ENCODE results near the gene ACKR2. TPM values are rescaled to one million over a fixed set of nuclear protein-coding genes. Genes with fewer than 3 reads are reported as not detected.

Gene ACKR2
- total and polyA plus RNA-seq, 2 donors (not counting 3 experiments of a cell fraction or from before 2014, with no cell fraction given) = 0.01 TPM; not detected in 1

DNA sequence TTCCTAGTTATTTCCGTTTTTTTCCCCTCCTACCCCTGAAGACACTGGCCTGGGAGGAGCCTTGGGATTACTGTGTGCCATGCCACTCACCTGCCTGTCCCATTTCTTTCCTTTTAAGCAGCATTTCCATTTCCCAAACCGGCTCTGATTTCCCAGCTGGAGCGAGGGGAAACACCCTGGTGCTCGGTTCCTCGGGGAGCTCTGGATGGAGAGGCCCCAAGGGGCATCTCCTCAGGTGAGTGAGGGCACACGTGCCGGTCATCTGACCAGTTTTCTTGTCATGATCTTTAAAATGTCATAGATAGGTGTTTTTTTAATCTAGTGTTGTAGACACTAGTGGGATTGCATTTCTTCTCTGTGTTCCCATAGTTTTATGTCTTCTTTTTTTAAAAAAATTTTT, 99.4 kb downstream of the ACKR2 start:
- H3K4me2 ChIP-seq (ENCODE audit: insufficient read depth, low read length) = no peak overlapping the region
- DNase-seq (ENCODE audit: low read depth, low spot score) (no peak), FAIRE-seq (no peak)
- TF ChIP-seq, protein P1, sequence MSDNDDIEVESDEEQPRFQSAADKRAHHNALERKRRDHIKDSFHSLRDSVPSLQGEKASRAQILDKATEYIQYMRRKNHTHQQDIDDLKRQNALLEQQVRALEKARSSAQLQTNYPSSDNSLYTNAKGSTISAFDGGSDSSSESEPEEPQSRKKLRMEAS (IDR thresholded peaks at IDR 0.05; ENCODE audit: insufficient read depth, insufficient read length) = no peak
- no peak for TF ChIP-seq EZH2 (IDR thresholded peaks at IDR 0.05; ENCODE audit: borderline replicate concordance, low read depth, low read length, severe bottlenecking)
- TF ChIP-seq MYC (IDR thresholded peaks at IDR 0.05; ENCODE audit: low read depth, low read length) = no peak
- no peak for TF ChIP-seq FOS (IDR thresholded peaks at IDR 0.05; ENCODE audit: borderline replicate concordance, insufficient read depth, low read length)
- TF ChIP-seq, protein P2, sequence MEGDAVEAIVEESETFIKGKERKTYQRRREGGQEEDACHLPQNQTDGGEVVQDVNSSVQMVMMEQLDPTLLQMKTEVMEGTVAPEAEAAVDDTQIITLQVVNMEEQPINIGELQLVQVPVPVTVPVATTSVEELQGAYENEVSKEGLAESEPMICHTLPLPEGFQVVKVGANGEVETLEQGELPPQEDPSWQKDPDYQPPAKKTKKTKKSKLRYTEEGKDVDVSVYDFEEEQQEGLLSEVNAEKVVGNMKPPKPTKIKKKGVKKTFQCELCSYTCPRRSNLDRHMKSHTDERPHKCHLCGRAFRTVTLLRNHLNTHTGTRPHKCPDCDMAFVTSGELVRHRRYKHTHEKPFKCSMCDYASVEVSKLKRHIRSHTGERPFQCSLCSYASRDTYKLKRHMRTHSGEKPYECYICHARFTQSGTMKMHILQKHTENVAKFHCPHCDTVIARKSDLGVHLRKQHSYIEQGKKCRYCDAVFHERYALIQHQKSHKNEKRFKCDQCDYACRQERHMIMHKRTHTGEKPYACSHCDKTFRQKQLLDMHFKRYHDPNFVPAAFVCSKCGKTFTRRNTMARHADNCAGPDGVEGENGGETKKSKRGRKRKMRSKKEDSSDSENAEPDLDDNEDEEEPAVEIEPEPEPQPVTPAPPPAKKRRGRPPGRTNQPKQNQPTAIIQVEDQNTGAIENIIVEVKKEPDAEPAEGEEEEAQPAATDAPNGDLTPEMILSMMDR (IDR thresholded peaks at IDR 0.05; ENCODE audit: extremely low read depth in 1 of 2, insufficient read depth in 1 of 2, low read depth in 1 of 2, low read length in 2 of 2) = no peak
- TF ChIP-seq GATA2 (IDR thresholded peaks at IDR 0.05; ENCODE audit: insufficient read depth, insufficient read length, low read depth, low read length) = no peak
- no peak for TF ChIP-seq POLR2A (IDR thresholded peaks at IDR 0.05; ENCODE audit: low read depth, low read length)
- no peak for TF ChIP-seq POLR2AphosphoS5 (IDR thresholded peaks at IDR 0.05; ENCODE audit: insufficient read depth, low read depth, low read length)
- TF ChIP-seq JUN (IDR thresholded peaks at IDR 0.05; ENCODE audit: borderline replicate concordance, insufficient read depth, insufficient read length, low read depth) = no peak
- ChIA-PET CTCF (no interaction called here), POLR2A (no interaction called here)
- H3K9me3 ChIP-seq (replicated peaks; ENCODE audit: control insufficient read depth, insufficient read depth, low read length) = no peaks in the 10 kb centered on the region
- no peak overlapping the region for H2AFZ ChIP-seq (ENCODE audit: low read depth, low read length)
- H3K4me1 ChIP-seq (ENCODE audit: control insufficient read depth, extremely low read depth, insufficient read depth, low read length) = no peaks in the 10 kb centered on the region
- H3K9me1 ChIP-seq (replicated peaks; ENCODE audit: control insufficient read depth, extremely low read depth, insufficient read depth, low read length) = no peaks in the 10 kb centered on the region
- H3K27ac ChIP-seq (ENCODE audit: insufficient read depth, low read depth, low read length) = no peak overlapping the region
- dilution Hi-C loops (cut with MboI; ENCODE audit: extremely low pct_ligation_motif_present, low sequenced_read_pairs) = no loop called here
- H3K27me3 ChIP-seq (ENCODE audit: control insufficient read depth in 2 of 2, insufficient read depth in 2 of 2, low read length in 2 of 2) = peaks cover 13 to 18% of the 10 kb centered on the region in 2 experiments
- intact Hi-C loops (cut with micrococcal nuclease) = no loop called here
- BruUV-seq (replicated peaks) = no TSS peak
- no peaks in the 10 kb centered on the region for H4K20me1 ChIP-seq (replicated peaks; ENCODE audit: control insufficient read depth, extremely low read depth, insufficient read depth, low read length)
- H3K79me2 ChIP-seq (ENCODE audit: control insufficient read depth, insufficient read depth, low read length) = no peaks in the 10 kb centered on the region
- H3K4me3 ChIP-seq (replicated peaks in 1 of 3; ENCODE audit: insufficient read depth in 1 of 3, low read depth in 1 of 3, low read length in 3 of 3) = no peak overlapping the region
- no peaks in the 10 kb centered on the region for H3K36me3 ChIP-seq (ENCODE audit: control insufficient read depth in 2 of 2, extremely low read depth in 1 of 2, insufficient read depth in 2 of 2, low read length in 2 of 2)
- no peak overlapping the region for H3K9ac ChIP-seq (replicated peaks; ENCODE audit: extremely low read depth, insufficient read depth, low read length)

All from endothelial cell of umbilical vein (primary cell).